ENCODE measurements around the gene ZNF580.

ZNF580 gene

GRCh38 chr19:55648585-55649267 is 7.9 kb downstream of the ZNF580 start:
- no peak for DNase-seq

- no peak for DNase-seq
Measured at GRCh38 chr19:55649268-55650125, 8.7 kb downstream of the ZNF580 start.

GRCh38 chr19:55650126-55650557 is 9.3 kb downstream of the ZNF580 start:
- DNase-seq = no peak

GRCh38 chr19:55650602-55651230 is 9.9 kb downstream of the ZNF580 start:
- no peak for DNase-seq

- DNase-seq = no peak
Measured at GRCh38 chr19:55651236-55651635, 10.4 kb downstream of the ZNF580 start.

- no peak for DNase-seq
Measured at GRCh38 chr19:55652311-55653128, 11.7 kb downstream of the ZNF580 start.

- peak; percentile 96 for DNase-seq
Measured at GRCh38 chr19:55653651-55654322, 13.0 kb downstream of the ZNF580 start.

- peak; percentile 98 for DNase-seq
Measured at GRCh38 chr19:55654323-55654867, 13.6 kb downstream of the ZNF580 start.

GRCh38 chr19:55654868-55655647 is 14.3 kb downstream of the ZNF580 start, which contains the start of gene U2AF2:
Gene U2AF2, plus strand, starts transcription at chr19:55655035. Its CDS starts 70 bp downstream, at chr19:55655105.
- peak; percentile 91 for DNase-seq

GRCh38 chr19:55655648-55656040 is 14.8 kb downstream of the ZNF580 start:
- DNase-seq = no peak

GRCh38 chr19:55656552-55656951 is 15.8 kb downstream of the ZNF580 start:
- no peak for DNase-seq

- DNase-seq = no peak
Measured at GRCh38 chr19:55656988-55657747, 16.4 kb downstream of the ZNF580 start.

- DNase-seq = no peak
Measured at GRCh38 chr19:55658846-55659459, 18.2 kb downstream of the ZNF580 start.

- DNase-seq = no peak
Measured at GRCh38 chr19:55659822-55660221, 19.0 kb downstream of the ZNF580 start.

GRCh38 chr19:55660404-55660803 is 19.6 kb downstream of the ZNF580 start:
- DNase-seq = no peak

- no peak for DNase-seq
Measured at GRCh38 chr19:55660991-55661390, 20.2 kb downstream of the ZNF580 start.

GRCh38 chr19:55661826-55662225 is 21.0 kb downstream of the ZNF580 start:
- DNase-seq = no peak

GRCh38 chr19:55663846-55664536 is 23.2 kb downstream of the ZNF580 start:
- no peak for DNase-seq

All from GDM1 (cell line).